Lung (tissue), 12 donors: ENCODE data around the gene LDB2. TPM values are rescaled to one million over a fixed set of nuclear protein-coding genes. Genes with fewer than 3 reads are reported as not detected.
"Not testable (repeated sequence)": the region's sequence is repeated elsewhere in the genome, so short reads cannot be mapped to it uniquely, and the experiment has no call there.

Experiments
- ATAC-seq: fragments of 200-7000 bp; cut with Tn5 transposase; one replicate; pipeline ENCODE4 v1.9.1; 2020; ENCODE audit warnings: moderate number of reproducible peaks; ENCODE audit not compliant: insufficient read depth, low FRiP score
- DNase-seq, 3 donors: peaks; one replicate each; pipeline ENCODE4 v3.0.0-alpha.2; 2013 to 2017
- H3K27ac ChIP-seq, 2 donors: one replicate each; pipeline ENCODE4 v1.5.1; 2013; ENCODE audit warnings: mild to moderate bottlenecking in 2 of 2, moderate library complexity in 2 of 2, control low read depth in 1 of 2, inconsistent platforms in 1 of 2, low read depth in 1 of 2, low read length in 1 of 2
- H3K27me3 ChIP-seq, 3 donors: one replicate each; pipeline ENCODE4 v1.5.1; 2013; ENCODE audit warnings: low read length in 2 of 3; ENCODE audit not compliant: control insufficient read depth in 3 of 3, insufficient read depth in 3 of 3
- H3K36me3 ChIP-seq, 4 donors: one replicate each; pipeline ENCODE4 v1.5.1; 2013; ENCODE audit warnings: low read length in 4 of 4, mild to moderate bottlenecking in 1 of 4, moderate library complexity in 1 of 4; ENCODE audit not compliant: control insufficient read depth in 4 of 4, insufficient read depth in 4 of 4
- H3K4me1 ChIP-seq, 5 donors: one replicate each; pipeline ENCODE4 v1.5.1; 2013; ENCODE audit warnings: low read length in 5 of 5, mild to moderate bottlenecking in 2 of 5, moderate library complexity in 1 of 5; ENCODE audit not compliant: control insufficient read depth in 5 of 5, insufficient read depth in 5 of 5
- H3K4me3 ChIP-seq: one replicate; pipeline ENCODE4 v1.5.1; 2013; ENCODE audit warnings: mild to moderate bottlenecking, control low read depth, moderate library complexity
- H3K9ac ChIP-seq, 2 donors: one replicate each; pipeline ENCODE4 v1.5.1; 2013; ENCODE audit warnings: low read length in 2 of 2, control low read depth in 1 of 2; ENCODE audit not compliant: insufficient read depth in 1 of 2
- H3K9me3 ChIP-seq, 4 donors: one replicate each; pipeline ENCODE4 v1.5.1; 2013; ENCODE audit warnings: low read length in 3 of 4, mild to moderate bottlenecking in 1 of 4, moderate library complexity in 1 of 4; ENCODE audit not compliant: control insufficient read depth in 4 of 4, insufficient read depth in 3 of 4
- WGBS, 2 donors: extraction: QIAGEN DNeasy Blood & Tissue Kit; methylation state at CpG; one replicate each; pipeline ENCODE4 v1.1.7; 2013; 5-methylcytosine and 5-hydroxymethylcytosine counted together
- polyA plus RNA-seq, 2 donors: library from polyadenylated mRNA; stranded (reverse); fragments of 200-250 nt; gene quantifications; one replicate each; pipeline ENCODE4 v1.2.1, GENCODE V29; 2013
- total RNA-seq, 2 donors: library from RNA; depleted of rRNA in 1 of 2; stranded (reverse); fragments of >200 nt in 1 of 2; gene quantifications; one replicate each; pipeline ENCODE4 v1.2.1, GENCODE V29; 2014 to 2021
- TF ChIP-seq, protein P1 (sequence below): IDR thresholded peaks from 2 replicates; pipeline ENCODE4 v1.5.1; 2012; ENCODE audit warnings: mild to moderate bottlenecking; ENCODE audit errors: control extremely low read depth, extremely low read depth
- donor health status: control.
- donor health status: control.
- donor health status: Bipolar disorder and iron deficiency.
- donor health status: healthy.
- donor health status: DM: yes; HTN: yes; CAD: no.

LDB2 gene
- total and polyA plus RNA-seq, 4 donors = 18.1 to 147 (median 46.1) TPM

- 71 to 75% methylated on average over 5 of the region's 5 CpGs for whole genome bisulfite sequencing, 2 donors
- TF ChIP-seq, protein P1, sequence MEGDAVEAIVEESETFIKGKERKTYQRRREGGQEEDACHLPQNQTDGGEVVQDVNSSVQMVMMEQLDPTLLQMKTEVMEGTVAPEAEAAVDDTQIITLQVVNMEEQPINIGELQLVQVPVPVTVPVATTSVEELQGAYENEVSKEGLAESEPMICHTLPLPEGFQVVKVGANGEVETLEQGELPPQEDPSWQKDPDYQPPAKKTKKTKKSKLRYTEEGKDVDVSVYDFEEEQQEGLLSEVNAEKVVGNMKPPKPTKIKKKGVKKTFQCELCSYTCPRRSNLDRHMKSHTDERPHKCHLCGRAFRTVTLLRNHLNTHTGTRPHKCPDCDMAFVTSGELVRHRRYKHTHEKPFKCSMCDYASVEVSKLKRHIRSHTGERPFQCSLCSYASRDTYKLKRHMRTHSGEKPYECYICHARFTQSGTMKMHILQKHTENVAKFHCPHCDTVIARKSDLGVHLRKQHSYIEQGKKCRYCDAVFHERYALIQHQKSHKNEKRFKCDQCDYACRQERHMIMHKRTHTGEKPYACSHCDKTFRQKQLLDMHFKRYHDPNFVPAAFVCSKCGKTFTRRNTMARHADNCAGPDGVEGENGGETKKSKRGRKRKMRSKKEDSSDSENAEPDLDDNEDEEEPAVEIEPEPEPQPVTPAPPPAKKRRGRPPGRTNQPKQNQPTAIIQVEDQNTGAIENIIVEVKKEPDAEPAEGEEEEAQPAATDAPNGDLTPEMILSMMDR = no peak
Measured at GRCh38 chr4:16524406-16524805, 374.0 kb downstream of the LDB2 start.

GRCh38 chr4:16523526-16523925, 374.9 kb downstream of the LDB2 start:
- H3K27me3 ChIP-seq, DNase-seq, H3K9me3 ChIP-seq, H3K36me3 ChIP-seq, H3K4me3 ChIP-seq, ATAC-seq, H3K27ac ChIP-seq, H3K9ac ChIP-seq: not testable (repeated sequence)
- H3K4me1 ChIP-seq = peaks cover 0 to 32% (median 12%) of the 10 kb centered on the region in 5 donors
- WGBS, 2 donors = 92 to 94% methylated on average over 6 of the region's 6 CpGs

More at GRCh38 chr4:16524406-16524805, 374.0 kb downstream of the LDB2 start:
- H3K27ac ChIP-seq = no peak overlapping the region
- H3K4me1 ChIP-seq = peaks cover 0 to 30% (median 12%) of the 10 kb centered on the region in 5 donors
- no peak overlapping the region for H3K4me3 ChIP-seq
- ATAC-seq = no peak
- H3K27me3 ChIP-seq = no peaks in the 10 kb centered on the region
- no peak overlapping the region for H3K9ac ChIP-seq
- DNase-seq = no peak
- no peaks in the 10 kb centered on the region for H3K36me3 ChIP-seq
- H3K9me3 ChIP-seq = peaks cover 0 to 1% (median 0%) of the 10 kb centered on the region in 4 donors

DNA sequence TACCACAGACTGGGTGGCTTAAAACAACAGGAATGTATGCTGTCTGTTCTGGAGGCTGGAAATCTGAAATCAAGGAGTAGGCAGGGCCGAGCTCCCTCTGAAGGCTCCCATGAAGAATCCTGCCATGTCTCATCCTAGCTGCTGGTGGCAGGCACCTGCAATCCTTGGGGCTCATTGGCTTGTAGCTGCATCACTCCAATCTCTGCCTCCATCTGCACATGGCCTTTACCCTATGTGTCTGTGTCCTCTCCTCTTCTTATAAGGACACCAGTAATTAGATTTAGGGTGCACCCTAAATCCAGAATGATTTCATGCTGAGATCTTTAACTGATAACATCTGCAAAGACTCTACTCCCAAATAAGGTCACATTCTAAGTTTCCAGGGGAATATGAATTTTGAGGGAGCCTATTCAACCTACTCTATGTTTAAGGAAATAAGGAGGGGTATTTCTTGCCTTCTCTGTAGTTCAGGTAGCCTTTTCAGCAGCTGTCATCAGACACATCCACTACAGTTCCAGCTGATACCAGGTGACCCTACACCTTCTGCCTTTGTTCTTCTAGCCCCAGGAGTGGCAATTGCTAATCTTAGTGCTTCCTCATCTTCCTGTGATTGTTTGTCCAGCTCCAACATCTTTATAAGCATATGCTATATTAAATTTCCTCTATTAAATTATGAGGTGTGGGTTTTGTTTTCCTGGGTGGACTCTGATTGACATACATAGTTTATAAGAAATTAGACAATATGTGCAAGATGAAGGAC, 377.1 kb downstream of the LDB2 start:
- H3K4me1 ChIP-seq = peaks cover 3 to 50% (median 12%) of the 10 kb centered on the region in 5 donors
- H3K27me3 ChIP-seq = no peaks in the 10 kb centered on the region
- peaks cover 0 to 1% (median 0%) of the 10 kb centered on the region in 4 donors for H3K9me3 ChIP-seq
- H3K9ac ChIP-seq = no peak overlapping the region
- TF ChIP-seq, protein P1 = no peak
- H3K4me3 ChIP-seq = no peak overlapping the region
- DNase-seq = no peak
- H3K27ac ChIP-seq = no peak overlapping the region
- WGBS, 2 donors = 86 to 87% methylated on average over 1 of the region's 1 CpG
- peaks cover 0 to 2% (median 0%) of the 10 kb centered on the region in 4 donors for H3K36me3 ChIP-seq
- no peak for ATAC-seq

- Histone ChIP-seq H3K9me3 (peaks cover 0 to 1% (median 0%) of the 10 kb centered on the region in 4 donors), H3K36me3 (peaks cover 0 to 2% (median 0%) of the 10 kb centered on the region in 4 donors), H3K4me1 (peaks cover 0 to 30% (median 0%) of the 10 kb centered on the region in 5 donors), H3K4me3 (no peak overlapping the region), H3K27ac (no peak overlapping the region), H3K9ac (no peak overlapping the region), H3K27me3 (no peaks in the 10 kb centered on the region)
- ATAC-seq (no peak), DNase-seq (peak; percentile 80 to 92 (median 88))
- TF ChIP-seq, protein P1 = peak; percentile 23
- 44 to 53% methylated on average over 5 of the region's 5 CpGs for WGBS, 2 donors
Measured at GRCh38 chr4:16516796-16517439, 381.5 kb downstream of the LDB2 start.
